ENCODE results near the gene PDCL2. TPM values are rescaled to one million over a fixed set of nuclear protein-coding genes. Genes with fewer than 3 reads are reported as not detected.

The PDCL2 gene, protein sequence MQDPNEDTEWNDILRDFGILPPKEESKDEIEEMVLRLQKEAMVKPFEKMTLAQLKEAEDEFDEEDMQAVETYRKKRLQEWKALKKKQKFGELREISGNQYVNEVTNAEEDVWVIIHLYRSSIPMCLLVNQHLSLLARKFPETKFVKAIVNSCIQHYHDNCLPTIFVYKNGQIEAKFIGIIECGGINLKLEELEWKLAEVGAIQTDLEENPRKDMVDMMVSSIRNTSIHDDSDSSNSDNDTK
- total RNA-seq (not detected), polyA plus RNA-seq (not detected)

GRCh38 chr4:55592014-55592413 is at the start of gene PDCL2:
TSS of gene PDCL2 (minus strand) at chr4:55592245. CDS start at chr4:55592109, 136 bp downstream.
- Histone ChIP-seq H3K4me1 (ENCODE audit: insufficient read depth, low read length) (no peaks in the 10 kb centered on the region), H3K27ac (ENCODE audit: low read depth, low read length) (no peak within 1 kb of the TSS), H3K27me3 (ENCODE audit: insufficient read depth, low read length) (no peaks in the 10 kb centered on the region), H3K4me3 (ENCODE audit: low read length in 2 of 2) (no peak within 1 kb of the TSS), H3K36me3 (ENCODE audit: insufficient read depth, low read length) (no peaks in the 10 kb centered on the region), H3K9me3 (ENCODE audit: control insufficient read depth in 1 of 2, low read length in 2 of 2) (no peaks in the 10 kb centered on the region)
- ChIA-PET CTCF (ENCODE audit: partially characterized antibody) (no interaction called here), POLR2A (ENCODE audit: partially characterized antibody) (no interaction called here)
- peaks cover 0 to 13% (median 6%) of the 10 kb centered on the region in 8 donors for H3K9me3 Mint-ChIP-seq
- DNase-seq, result peak in 1 of 5 donors; percentile 26
- H3K27me3 Mint-ChIP-seq, result peaks cover 1 to 2% of the 10 kb centered on the region in 2 donors
- no peak within 1 kb of the TSS for H3K27ac Mint-ChIP-seq
- no peaks in the 10 kb centered on the region for H3K4me1 Mint-ChIP-seq
- H3K4me3 Mint-ChIP-seq, result no peak within 1 kb of the TSS
- intact Hi-C loops (cut with micrococcal nuclease), result no loop called here
- peaks cover 2 to 6% of the 10 kb centered on the region in 2 donors for H3K36me3 Mint-ChIP-seq

- no peaks in the 10 kb centered on the region for H3K9me3 ChIP-seq (ENCODE audit: control insufficient read depth in 1 of 2, low read length in 2 of 2)
- no peak overlapping the region for H3K27ac ChIP-seq (ENCODE audit: low read depth, low read length)
- no peak overlapping the region for H3K4me3 ChIP-seq (ENCODE audit: low read length in 2 of 2)
- peaks cover 15% of the 10 kb centered on the region for H3K4me1 ChIP-seq (ENCODE audit: insufficient read depth, low read length)
- Mint-ChIP-seq H3K9me3 (peaks cover 0 to 5% (median 0%) of the 10 kb centered on the region in 8 donors), H3K27ac (no peak overlapping the region), H3K4me1 (peaks cover 15 to 20% (median 17%) of the 10 kb centered on the region in 4 donors), H3K4me3 (no peak overlapping the region), H3K36me3 (no peaks in the 10 kb centered on the region), H3K27me3 (peaks cover 27 to 31% of the 10 kb centered on the region in 2 donors)
- peaks cover 17% of the 10 kb centered on the region for H3K27me3 ChIP-seq (ENCODE audit: insufficient read depth, low read length)
- no peak for DNase-seq
- H3K36me3 ChIP-seq (ENCODE audit: insufficient read depth, low read length), result no peaks in the 10 kb centered on the region
- intact Hi-C loops (cut with micrococcal nuclease), result no loop called here
- ChIA-PET CTCF (ENCODE audit: partially characterized antibody) (no interaction called here), POLR2A (ENCODE audit: partially characterized antibody) (no interaction called here)
Measured at GRCh38 chr4:55637272-55637820, 45.3 kb upstream of the PDCL2 start.

DNA sequence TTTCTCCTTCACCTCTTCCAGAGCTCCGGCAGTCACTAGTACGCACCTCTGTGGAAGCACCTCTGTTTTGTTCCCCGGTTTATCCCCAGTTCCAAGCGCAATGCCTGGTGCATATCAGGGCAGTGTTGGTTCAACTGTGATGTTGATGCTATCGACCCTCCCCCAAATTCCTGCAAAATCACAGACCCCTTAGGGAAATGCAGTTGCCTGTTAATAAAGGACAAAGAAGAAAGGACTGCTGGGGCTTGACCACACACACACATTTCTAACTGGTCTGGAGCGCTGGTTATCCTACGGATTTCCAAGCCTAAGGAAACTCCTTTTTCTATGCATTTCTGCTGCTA is 44.6 kb upstream of the PDCL2 start:
- Histone ChIP-seq H3K4me1 (ENCODE audit: insufficient read depth, low read length) (peaks cover 15% of the 10 kb centered on the region), H3K27ac (ENCODE audit: low read depth, low read length) (no peak overlapping the region), H3K9me3 (ENCODE audit: control insufficient read depth in 1 of 2, low read length in 2 of 2) (no peaks in the 10 kb centered on the region), H3K4me3 (ENCODE audit: low read length in 2 of 2) (no peak overlapping the region), H3K36me3 (ENCODE audit: insufficient read depth, low read length) (no peaks in the 10 kb centered on the region), H3K27me3 (ENCODE audit: insufficient read depth, low read length) (peaks cover 17% of the 10 kb centered on the region)
- H3K4me1 Mint-ChIP-seq, result peaks cover 15 to 20% (median 17%) of the 10 kb centered on the region in 4 donors
- DNase-seq, result no peak
- peaks cover 0 to 5% (median 0%) of the 10 kb centered on the region in 8 donors for H3K9me3 Mint-ChIP-seq
- H3K27me3 Mint-ChIP-seq, result peaks cover 32 to 35% of the 10 kb centered on the region in 2 donors
- H3K4me3 Mint-ChIP-seq, result peak overlapping the region; percentile 70 to 87 (median 77)
- H3K36me3 Mint-ChIP-seq, result no peaks in the 10 kb centered on the region
- ChIA-PET CTCF (ENCODE audit: partially characterized antibody) (no interaction called here), POLR2A (ENCODE audit: partially characterized antibody) (no interaction called here)
- no peak overlapping the region for H3K27ac Mint-ChIP-seq
- intact Hi-C loops (cut with micrococcal nuclease), result no loop called here

DNA sequence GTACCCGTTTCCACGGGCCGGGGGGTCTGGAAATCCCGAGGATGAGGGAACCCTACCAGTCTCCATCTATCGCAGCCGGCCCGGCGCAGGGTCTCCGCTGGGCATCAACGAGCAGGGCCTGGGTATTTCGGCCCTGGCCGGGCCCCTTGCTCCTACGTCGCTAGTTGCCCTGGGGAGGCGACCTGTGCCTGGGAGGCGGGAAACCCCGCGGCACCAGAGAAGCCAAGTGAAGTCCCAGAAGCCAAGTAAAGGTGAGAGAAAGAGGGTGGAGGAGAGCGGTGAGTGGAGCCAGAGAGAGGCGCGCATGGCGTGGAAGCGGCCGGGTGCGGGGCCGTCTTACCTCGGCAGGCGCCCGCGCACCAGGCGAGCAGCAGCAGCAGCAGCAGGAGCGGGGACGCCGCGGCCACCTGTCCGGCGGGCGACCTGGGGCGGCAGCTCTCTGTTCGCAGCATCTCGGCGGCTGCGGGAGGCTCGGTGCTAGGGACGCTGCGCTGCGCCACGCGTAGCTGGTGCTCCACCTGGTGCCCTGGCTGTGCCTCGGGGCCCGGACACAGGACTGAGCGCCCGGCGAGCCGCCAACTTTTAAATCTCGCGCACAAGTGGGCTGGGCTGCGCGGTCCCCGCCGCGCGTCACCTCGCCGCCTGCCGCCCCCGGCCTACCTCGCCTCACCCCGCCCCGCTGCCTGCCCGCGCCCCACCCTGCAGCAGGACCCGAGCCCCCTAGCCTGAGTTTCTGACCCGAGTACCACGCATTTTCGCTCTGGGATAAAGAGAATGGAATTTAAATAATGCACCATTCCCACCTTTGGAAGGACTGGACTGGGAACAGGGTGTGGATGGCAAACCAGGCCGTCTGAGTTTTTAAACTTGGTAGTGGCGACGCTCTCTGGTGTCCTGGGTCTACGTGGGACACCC is 44.0 kb upstream of the PDCL2 start, which contains the start of gene NMU:
Gene NMU (minus strand): TSS at position 558 of the 915 bp plus-strand sequence. CDS start 106 bp downstream, at position 452.
- Histone ChIP-seq H3K9me3 (ENCODE audit: control insufficient read depth in 1 of 2, low read length in 2 of 2) (no peaks in the 10 kb centered on the region), H3K36me3 (ENCODE audit: insufficient read depth, low read length) (no peaks in the 10 kb centered on the region), H3K27me3 (ENCODE audit: insufficient read depth, low read length) (peaks cover 17% of the 10 kb centered on the region), H3K4me3 (ENCODE audit: low read length in 2 of 2) (peak within 1 kb of the TSS in 1 of 2 donors; percentile 19), H3K27ac (ENCODE audit: low read depth, low read length) (no peak within 1 kb of the TSS), H3K4me1 (ENCODE audit: insufficient read depth, low read length) (peaks cover 15% of the 10 kb centered on the region)
- Mint-ChIP-seq H3K4me3 (peak within 1 kb of the TSS; percentile 73 to 87 (median 79)), H3K27ac (peak within 1 kb of the TSS in 1 of 7 donors; percentile 71), H3K9me3 (peaks cover 0 to 5% (median 0%) of the 10 kb centered on the region in 8 donors), H3K4me1 (peaks cover 15 to 20% (median 17%) of the 10 kb centered on the region in 4 donors), H3K36me3 (no peaks in the 10 kb centered on the region), H3K27me3 (peaks cover 36 to 42% of the 10 kb centered on the region in 2 donors)
- DNase-seq, result peak in 4 of 5 donors; percentile 8 to 37 (median 19)
- ChIA-PET POLR2A (ENCODE audit: partially characterized antibody) (no interaction called here), CTCF (ENCODE audit: partially characterized antibody) (no interaction called here)
- intact Hi-C loops (cut with micrococcal nuclease), result no loop called here

DNA sequence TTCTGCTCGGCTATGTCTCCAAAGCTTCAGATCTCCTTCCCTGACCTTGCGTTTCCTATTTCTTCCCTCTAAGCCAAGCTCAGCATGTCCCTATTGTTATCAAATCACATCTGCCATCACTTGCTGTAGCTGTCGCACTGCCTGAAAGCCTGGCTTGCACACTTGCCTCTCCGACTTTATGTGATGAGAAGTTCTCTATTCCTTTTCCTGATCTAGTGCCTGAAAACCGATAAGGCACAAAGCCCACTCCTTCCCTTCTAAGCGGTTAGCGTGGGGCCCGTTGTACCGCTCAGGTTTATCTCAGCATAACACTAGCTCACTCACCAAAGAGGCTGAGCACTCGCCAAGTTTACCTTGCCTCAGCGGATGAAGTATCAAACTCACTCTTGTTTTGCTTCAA is 43.2 kb upstream of the PDCL2 start:
- CTCF ChIA-PET (ENCODE audit: partially characterized antibody), result no interaction called here
- no peak for DNase-seq
- H3K4me3 ChIP-seq (ENCODE audit: low read length in 2 of 2), result peak overlapping the region in 1 of 2 donors; percentile 19
- intact Hi-C loops (cut with micrococcal nuclease), result no loop called here
- no peaks in the 10 kb centered on the region for H3K36me3 ChIP-seq (ENCODE audit: insufficient read depth, low read length)
- peaks cover 15 to 20% (median 17%) of the 10 kb centered on the region in 4 donors for H3K4me1 Mint-ChIP-seq
- H3K36me3 Mint-ChIP-seq, result no peaks in the 10 kb centered on the region
- no peak overlapping the region for H3K27ac ChIP-seq (ENCODE audit: low read depth, low read length)
- H3K9me3 Mint-ChIP-seq, result peaks cover 0 to 9% (median 0%) of the 10 kb centered on the region in 8 donors
- H3K27me3 ChIP-seq (ENCODE audit: insufficient read depth, low read length), result peaks cover 17% of the 10 kb centered on the region
- peaks cover 40 to 44% of the 10 kb centered on the region in 2 donors for H3K27me3 Mint-ChIP-seq
- no peaks in the 10 kb centered on the region for H3K9me3 ChIP-seq (ENCODE audit: control insufficient read depth in 1 of 2, low read length in 2 of 2)
- peak overlapping the region; percentile 66 to 85 (median 76) for H3K4me3 Mint-ChIP-seq
- no peak overlapping the region for H3K27ac Mint-ChIP-seq
- POLR2A ChIA-PET (ENCODE audit: partially characterized antibody), result no interaction called here
- H3K4me1 ChIP-seq (ENCODE audit: insufficient read depth, low read length), result peaks cover 15% of the 10 kb centered on the region

- H3K4me3 ChIP-seq (ENCODE audit: low read length in 2 of 2), result no peak overlapping the region
- H3K36me3 Mint-ChIP-seq, result no peaks in the 10 kb centered on the region
- CTCF ChIA-PET (ENCODE audit: partially characterized antibody), result no interaction called here
- peaks cover 0 to 8% (median 0%) of the 10 kb centered on the region in 8 donors for H3K9me3 Mint-ChIP-seq
- intact Hi-C loops (cut with micrococcal nuclease), result no loop called here
- H3K27me3 ChIP-seq (ENCODE audit: insufficient read depth, low read length), result peaks cover 17% of the 10 kb centered on the region
- no peak for DNase-seq
- POLR2A ChIA-PET (ENCODE audit: partially characterized antibody), result no interaction called here
- no peaks in the 10 kb centered on the region for H3K36me3 ChIP-seq (ENCODE audit: insufficient read depth, low read length)
- H3K4me1 ChIP-seq (ENCODE audit: insufficient read depth, low read length), result peaks cover 15% of the 10 kb centered on the region
- H3K27me3 Mint-ChIP-seq, result peaks cover 42 to 43% of the 10 kb centered on the region in 2 donors
- peak overlapping the region in 4 of 8 donors; percentile 9 to 80 (median 72) for H3K4me3 Mint-ChIP-seq
- H3K27ac ChIP-seq (ENCODE audit: low read depth, low read length), result no peak overlapping the region
- H3K27ac Mint-ChIP-seq, result no peak overlapping the region
- H3K4me1 Mint-ChIP-seq, result peaks cover 15 to 20% (median 17%) of the 10 kb centered on the region in 4 donors
- no peaks in the 10 kb centered on the region for H3K9me3 ChIP-seq (ENCODE audit: control insufficient read depth in 1 of 2, low read length in 2 of 2)
Measured at GRCh38 chr4:55634417-55635128, 42.5 kb upstream of the PDCL2 start.

Measured in CD4-positive, alpha-beta memory T cell (primary cell).